Activated naive CD8-positive, alpha-beta T cell (primary cell): ENCODE measurements around the gene GPC6.

ENCODE experiments used
- H3K27ac Mint-ChIP-seq: one replicate; pipeline ENCODE4 v1.8.0; 2021; ENCODE audit warnings: mixed read lengths
- H3K27me3 Mint-ChIP-seq: one replicate; pipeline ENCODE4 v1.8.0; 2021; ENCODE audit warnings: mixed read lengths
- H3K36me3 Mint-ChIP-seq: one replicate; pipeline ENCODE4 v1.8.0; 2021; ENCODE audit warnings: mixed read lengths
- H3K4me1 Mint-ChIP-seq: one replicate; pipeline ENCODE4 v1.8.0; 2021; ENCODE audit warnings: low read depth, mixed read lengths
- H3K4me3 Mint-ChIP-seq: one replicate; pipeline ENCODE4 v1.8.0; 2021; ENCODE audit warnings: mild to moderate bottlenecking, mixed read lengths
- H3K9me3 Mint-ChIP-seq: one replicate; pipeline ENCODE4 v1.8.0; 2021; ENCODE audit warnings: low read depth, mixed read lengths

GPC6 gene

DNA sequence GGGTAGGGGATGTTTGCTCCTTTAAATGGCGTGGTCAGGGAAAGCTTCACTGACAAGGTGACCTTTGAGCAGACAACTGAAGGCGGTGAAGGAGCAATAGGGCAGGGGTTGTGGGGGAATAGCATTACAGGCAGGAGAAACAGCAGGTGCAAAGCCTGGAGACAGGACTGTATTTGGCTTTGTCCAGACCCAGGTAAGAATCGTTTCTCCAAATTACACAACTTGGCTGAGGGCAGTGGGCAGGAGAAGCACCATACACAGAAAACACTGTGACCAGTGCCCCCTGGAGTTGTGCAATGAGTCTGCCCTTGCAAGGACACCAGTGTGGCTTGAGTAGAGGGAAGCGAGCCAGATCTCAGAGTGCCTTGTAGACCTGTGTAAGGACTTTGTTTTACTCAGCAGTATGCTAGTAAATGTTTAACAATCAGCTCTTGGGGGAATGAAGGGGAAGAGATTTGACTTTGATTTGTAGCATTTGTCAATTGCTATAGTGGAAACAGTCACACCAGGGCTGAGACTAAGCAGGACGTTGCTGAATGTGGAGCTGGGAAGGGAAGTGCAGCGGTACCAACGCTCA, 892.8 kb downstream of the GPC6 start:
- Mint-ChIP-seq H3K9me3 (no peaks in the 10 kb centered on the region), H3K4me1 (no peaks in the 10 kb centered on the region), H3K4me3 (no peak overlapping the region), H3K27me3 (peaks cover 6% of the 10 kb centered on the region), H3K27ac (no peak overlapping the region), H3K36me3 (no peaks in the 10 kb centered on the region)

DNA sequence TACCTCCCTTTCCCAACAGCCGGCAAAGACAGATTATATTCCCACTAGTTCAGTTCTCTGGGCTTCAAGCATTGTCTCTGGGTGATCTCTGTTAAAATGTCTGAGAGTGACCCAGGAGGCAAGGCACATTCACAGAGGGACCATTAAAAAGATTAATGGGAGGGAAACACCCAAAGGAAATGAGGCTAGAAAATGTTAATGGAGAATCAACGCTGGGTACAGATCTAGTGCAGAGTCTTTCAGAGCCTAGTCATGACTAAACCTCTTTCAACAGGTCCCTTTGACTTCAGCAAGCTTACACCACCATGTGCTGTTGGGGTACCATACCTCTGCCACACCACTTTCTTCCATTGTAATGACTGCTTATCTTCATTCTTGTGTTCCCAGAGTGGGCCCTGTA, 894.3 kb downstream of the GPC6 start:
- no peak overlapping the region for H3K27ac Mint-ChIP-seq
- peaks cover 6% of the 10 kb centered on the region for H3K27me3 Mint-ChIP-seq

DNA sequence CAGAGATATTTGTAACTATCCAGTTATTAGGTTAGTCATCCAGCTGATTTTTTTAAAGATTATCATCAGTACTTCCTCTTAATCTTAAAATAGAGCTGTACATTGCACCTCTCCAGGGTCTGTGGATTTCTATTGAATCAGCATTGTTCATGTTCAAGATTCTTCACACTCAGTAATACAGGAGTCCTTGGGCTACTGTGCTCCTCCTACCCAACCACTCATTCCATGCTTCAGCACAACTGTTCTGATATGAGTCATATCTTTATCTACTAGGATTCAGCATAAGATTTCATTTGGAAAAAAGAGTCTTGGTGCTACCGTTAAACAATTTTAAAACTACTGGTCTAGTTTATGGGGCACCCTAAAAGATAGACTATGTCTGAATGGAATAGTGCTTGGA, 895.1 kb downstream of the GPC6 start:
- Mint-ChIP-seq H3K9me3 (no peaks in the 10 kb centered on the region), H3K36me3 (no peaks in the 10 kb centered on the region), H3K4me1 (no peaks in the 10 kb centered on the region), H3K27me3 (peaks cover 6% of the 10 kb centered on the region), H3K4me3 (no peak overlapping the region), H3K27ac (no peak overlapping the region)

More for the DNA sequence above, 894.3 kb downstream of the GPC6 start:
- no peaks in the 10 kb centered on the region for H3K36me3 Mint-ChIP-seq
- no peak overlapping the region for H3K4me3 Mint-ChIP-seq
- no peaks in the 10 kb centered on the region for H3K9me3 Mint-ChIP-seq
- H3K4me1 Mint-ChIP-seq, result no peaks in the 10 kb centered on the region

DNA sequence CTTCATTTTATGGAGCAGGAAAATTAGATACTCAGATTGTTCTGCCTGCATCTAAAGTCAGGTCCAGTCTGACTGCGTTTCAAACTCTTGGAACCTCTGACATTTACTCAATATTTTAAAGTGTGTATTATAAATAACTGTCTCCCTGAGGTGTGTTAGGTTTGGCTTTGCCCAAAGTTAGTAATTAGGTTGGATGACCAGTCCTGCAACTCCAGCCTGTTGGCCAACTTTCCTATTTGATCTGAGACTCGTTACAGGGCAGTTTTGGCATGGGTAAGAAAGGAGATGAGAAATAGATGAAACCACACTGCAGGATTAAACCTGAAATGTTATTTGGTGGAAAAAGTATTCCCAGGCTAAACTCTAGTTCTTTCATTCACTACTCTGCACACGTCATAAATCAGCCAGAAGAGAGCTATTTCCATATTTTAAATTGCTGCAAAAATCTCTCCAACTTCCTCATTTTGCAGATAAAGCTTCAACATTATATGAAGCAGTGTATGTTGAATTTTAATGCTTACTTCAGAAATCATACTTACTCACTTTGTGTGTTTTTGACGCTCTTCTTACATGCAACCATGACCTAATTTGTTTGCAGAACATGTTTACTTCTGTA, 895.8 kb downstream of the GPC6 start:
- H3K9me3 Mint-ChIP-seq, result no peaks in the 10 kb centered on the region
- H3K4me3 Mint-ChIP-seq, result no peak overlapping the region
- no peaks in the 10 kb centered on the region for H3K36me3 Mint-ChIP-seq
- H3K27ac Mint-ChIP-seq, result no peak overlapping the region
- H3K4me1 Mint-ChIP-seq, result no peaks in the 10 kb centered on the region
- H3K27me3 Mint-ChIP-seq, result peaks cover 6% of the 10 kb centered on the region

DNA sequence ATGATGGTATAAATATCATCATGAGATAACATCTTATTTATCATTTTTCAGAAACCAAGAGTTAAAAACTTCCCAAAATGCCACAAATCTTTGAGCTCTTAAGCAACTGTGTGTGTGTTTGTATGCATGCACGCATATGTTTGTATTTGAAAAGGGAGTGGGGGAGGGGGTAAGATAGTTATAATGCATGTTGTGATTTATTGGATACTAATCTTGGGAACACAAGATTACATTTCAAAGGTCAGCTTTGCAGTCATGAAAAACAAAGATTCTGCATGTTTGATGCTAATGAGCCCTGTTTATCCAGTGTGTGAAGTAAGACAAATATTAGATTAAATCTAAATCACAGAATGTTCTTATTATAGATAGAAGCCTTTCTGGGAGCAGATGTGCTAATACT, 897.0 kb downstream of the GPC6 start:
- H3K4me3 Mint-ChIP-seq, result no peak overlapping the region
- peaks cover 5% of the 10 kb centered on the region for H3K27me3 Mint-ChIP-seq

DNA sequence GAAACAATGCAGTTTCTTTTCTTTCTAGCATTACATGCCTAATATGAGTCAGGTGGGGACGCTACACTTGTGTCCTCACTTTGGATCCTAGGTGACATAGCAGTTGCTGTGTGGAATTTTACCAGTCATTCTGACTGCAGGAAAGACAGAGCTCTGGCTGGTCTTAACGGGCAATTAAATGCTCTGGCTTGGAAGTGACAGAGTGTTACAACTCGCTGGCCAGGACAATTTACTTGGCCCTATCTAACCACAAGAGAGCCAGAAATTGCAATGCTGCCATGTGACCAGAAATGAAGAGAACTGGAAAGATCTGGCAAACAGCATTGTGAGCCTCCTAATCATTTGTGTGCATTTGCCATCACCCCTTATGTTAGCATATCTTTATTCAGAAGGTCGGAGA, 901.8 kb downstream of the GPC6 start:
- Mint-ChIP-seq H3K4me3 (no peak overlapping the region), H3K27ac (no peak overlapping the region), H3K36me3 (no peaks in the 10 kb centered on the region), H3K4me1 (peaks cover 5% of the 10 kb centered on the region), H3K9me3 (no peaks in the 10 kb centered on the region), H3K27me3 (peaks cover 1% of the 10 kb centered on the region)

More for the DNA sequence above, 897.0 kb downstream of the GPC6 start:
- Mint-ChIP-seq H3K27ac (no peak overlapping the region), H3K36me3 (no peaks in the 10 kb centered on the region), H3K9me3 (no peaks in the 10 kb centered on the region), H3K4me1 (no peaks in the 10 kb centered on the region)

DNA sequence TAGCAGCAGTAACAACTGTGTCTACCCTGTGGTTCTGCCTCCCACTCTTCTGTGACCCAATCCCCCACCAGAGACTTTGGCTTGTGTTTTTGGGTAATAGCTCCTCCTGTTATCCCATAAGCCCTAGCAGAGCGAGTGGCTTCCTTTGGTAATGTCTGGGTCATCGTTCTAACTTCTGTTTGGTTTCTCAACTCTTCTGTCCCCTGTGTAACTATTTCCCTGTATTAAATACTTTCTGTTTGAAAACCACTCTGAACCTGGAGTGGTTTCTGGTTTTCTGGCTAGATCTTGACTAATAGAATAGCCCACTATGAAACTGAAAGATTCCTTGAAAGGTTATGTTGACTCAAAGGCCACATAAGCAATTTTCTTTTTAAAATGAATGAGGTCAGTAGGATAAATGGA, 902.9 kb downstream of the GPC6 start:
- no peak overlapping the region for H3K27ac Mint-ChIP-seq
- H3K27me3 Mint-ChIP-seq, result peaks cover 1% of the 10 kb centered on the region
- H3K36me3 Mint-ChIP-seq, result no peaks in the 10 kb centered on the region
- H3K4me3 Mint-ChIP-seq, result no peak overlapping the region
- peaks cover 5% of the 10 kb centered on the region for H3K4me1 Mint-ChIP-seq
- no peaks in the 10 kb centered on the region for H3K9me3 Mint-ChIP-seq

DNA sequence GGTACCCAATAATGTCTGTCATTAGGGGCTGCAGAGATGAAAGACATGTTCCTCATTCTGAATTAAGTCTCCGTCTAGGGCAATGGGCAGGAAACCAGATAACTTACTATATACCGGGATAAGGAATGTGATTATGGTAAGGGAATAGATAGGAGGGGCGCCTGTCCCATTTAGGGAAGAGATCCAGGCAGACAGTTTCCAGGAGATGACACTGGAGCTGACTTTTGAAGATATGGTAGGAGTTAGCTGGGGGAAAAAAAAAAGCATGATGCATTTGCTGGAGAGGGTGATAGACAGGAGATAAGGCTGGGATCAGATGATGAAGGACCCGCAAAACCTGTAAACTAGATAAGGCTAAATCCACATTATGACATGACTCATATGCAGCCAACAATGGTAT, 912.2 kb downstream of the GPC6 start:
- Mint-ChIP-seq H3K27me3 (no peaks in the 10 kb centered on the region), H3K4me1 (no peaks in the 10 kb centered on the region), H3K9me3 (no peaks in the 10 kb centered on the region), H3K4me3 (no peak overlapping the region), H3K27ac (no peak overlapping the region), H3K36me3 (no peaks in the 10 kb centered on the region)

DNA sequence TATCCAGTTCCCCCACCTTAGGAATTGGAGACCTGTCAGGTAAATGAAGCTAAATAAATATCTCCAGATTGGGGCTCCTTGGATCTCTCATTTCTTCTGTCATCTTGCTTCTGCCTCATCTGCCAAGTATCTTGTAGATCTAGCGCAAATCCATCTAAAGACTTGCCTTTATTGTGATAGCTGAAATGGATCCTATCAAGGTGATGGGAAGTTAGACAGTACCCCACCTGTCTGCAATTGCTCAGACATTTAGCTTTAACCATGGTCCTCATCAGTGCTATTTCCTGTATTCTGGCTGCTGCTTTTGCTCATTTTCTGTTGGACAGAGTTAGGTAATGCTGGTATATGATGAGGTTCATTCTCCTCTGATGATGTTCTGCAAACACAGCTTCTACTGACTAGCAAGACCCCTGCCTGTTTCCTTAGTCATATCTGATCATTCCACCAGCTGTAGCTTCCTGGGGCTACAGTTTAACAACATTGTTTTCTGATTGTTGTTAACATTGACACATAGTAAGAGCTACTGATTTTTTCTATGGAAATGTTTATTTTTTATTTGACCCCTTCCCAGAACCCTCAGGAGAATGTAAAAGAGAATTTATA, 912.9 kb downstream of the GPC6 start:
- Mint-ChIP-seq H3K9me3 (no peaks in the 10 kb centered on the region), H3K27ac (no peak overlapping the region), H3K27me3 (no peaks in the 10 kb centered on the region), H3K36me3 (no peaks in the 10 kb centered on the region), H3K4me1 (no peaks in the 10 kb centered on the region), H3K4me3 (no peak overlapping the region)

DNA sequence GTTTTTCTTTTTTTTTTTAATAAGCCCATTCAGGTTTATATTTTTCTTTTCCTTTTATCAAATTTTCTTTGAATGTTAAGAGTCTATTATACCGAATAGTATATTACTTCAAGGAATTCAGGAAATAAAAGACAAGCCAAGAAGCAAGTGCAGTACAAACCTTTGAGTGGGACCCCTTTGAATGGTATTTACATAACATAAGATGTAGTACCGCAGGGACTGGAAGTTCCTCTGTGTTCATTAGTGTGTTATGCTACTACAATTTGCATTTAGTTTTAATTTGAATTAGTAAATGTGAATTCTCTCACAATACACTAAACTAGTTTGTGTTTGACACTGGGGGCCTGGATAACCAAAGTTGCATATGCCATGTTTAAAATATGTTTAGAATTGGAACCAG, 913.4 kb downstream of the GPC6 start:
- H3K4me3 Mint-ChIP-seq, result no peak overlapping the region

DNA sequence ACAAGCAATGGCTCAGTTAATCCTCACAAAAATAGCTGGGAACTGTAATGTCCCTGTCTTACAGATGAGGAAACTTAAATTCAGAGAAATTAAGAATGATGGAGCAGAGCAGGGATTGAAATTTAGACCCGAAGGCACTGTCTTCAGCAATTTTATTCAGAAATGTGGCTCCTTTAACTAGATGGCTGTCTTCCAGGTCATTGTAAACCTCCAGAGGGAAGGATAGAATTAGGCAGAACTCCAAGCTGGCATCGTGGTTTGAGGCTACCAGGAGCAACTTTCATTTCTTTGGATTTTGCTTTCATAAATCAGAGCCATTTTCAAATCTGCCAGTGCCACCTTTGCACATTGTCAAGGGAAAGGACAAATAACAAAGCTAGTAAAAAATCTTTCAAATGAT, 913.9 kb downstream of the GPC6 start:
- Mint-ChIP-seq H3K4me1 (no peaks in the 10 kb centered on the region), H3K4me3 (no peak overlapping the region), H3K36me3 (no peaks in the 10 kb centered on the region), H3K9me3 (no peaks in the 10 kb centered on the region), H3K27me3 (no peaks in the 10 kb centered on the region), H3K27ac (no peak overlapping the region)

More for the DNA sequence above, 913.4 kb downstream of the GPC6 start:
- H3K9me3 Mint-ChIP-seq, result no peaks in the 10 kb centered on the region
- no peaks in the 10 kb centered on the region for H3K4me1 Mint-ChIP-seq
- no peaks in the 10 kb centered on the region for H3K27me3 Mint-ChIP-seq
- no peak overlapping the region for H3K27ac Mint-ChIP-seq
- no peaks in the 10 kb centered on the region for H3K36me3 Mint-ChIP-seq

DNA sequence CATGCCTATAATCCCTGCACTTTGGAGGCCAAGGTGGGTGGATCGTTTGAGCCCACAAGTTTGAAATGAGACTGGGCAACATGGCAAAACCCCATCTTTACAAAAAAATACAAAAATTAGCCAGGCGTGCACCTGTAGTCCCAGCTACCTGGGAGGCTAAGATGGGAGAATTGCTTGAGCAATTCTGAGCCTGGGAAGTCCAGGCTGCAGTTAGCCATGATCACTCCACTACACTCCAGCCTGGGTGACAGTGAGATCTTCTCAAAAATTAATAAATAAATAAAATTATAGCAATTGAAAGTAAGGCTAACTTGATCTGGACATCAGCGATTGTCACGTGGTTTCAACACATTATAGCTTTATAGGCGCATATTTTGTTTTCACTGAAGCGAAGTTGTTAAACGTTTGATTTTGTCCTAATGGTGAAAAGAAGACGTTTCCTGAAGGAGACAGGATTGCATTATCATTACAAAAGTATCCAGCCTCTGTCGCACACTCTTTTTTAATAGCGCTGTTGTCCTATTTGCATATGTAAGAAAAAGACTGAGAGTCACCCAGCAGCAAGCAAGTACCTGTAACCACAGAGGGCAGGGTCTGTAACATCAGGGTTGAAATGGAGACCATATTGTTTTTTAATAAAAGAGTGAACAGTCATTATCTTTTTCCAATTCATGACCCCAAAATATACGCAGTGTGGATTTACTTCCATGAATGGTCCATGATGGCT, 917.2 kb downstream of the GPC6 start:
- H3K4me1 Mint-ChIP-seq, result no peaks in the 10 kb centered on the region
- H3K27me3 Mint-ChIP-seq, result no peaks in the 10 kb centered on the region
- H3K9me3 Mint-ChIP-seq, result no peaks in the 10 kb centered on the region
- H3K27ac Mint-ChIP-seq, result no peak overlapping the region
- H3K36me3 Mint-ChIP-seq, result no peaks in the 10 kb centered on the region
- H3K4me3 Mint-ChIP-seq, result no peak overlapping the region

DNA sequence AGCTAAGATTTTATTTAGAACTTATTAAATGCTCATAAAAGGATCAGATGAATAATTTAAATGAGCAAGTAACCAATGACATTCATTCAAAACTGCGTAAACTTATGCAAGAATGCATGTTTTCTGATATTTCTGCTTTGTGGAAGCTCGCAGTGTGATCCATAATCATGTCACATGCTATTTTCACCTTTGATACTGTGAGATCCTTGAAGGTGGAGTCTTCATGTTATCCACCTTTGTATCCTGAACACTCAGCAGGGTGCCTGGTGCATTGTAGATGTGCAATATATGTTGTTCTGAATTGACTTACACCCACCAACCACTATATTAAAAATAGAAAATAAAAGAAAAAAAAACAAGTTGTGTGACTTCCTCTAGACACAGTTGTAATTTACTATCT, 919.4 kb downstream of the GPC6 start:
- Mint-ChIP-seq H3K4me3 (no peak overlapping the region), H3K4me1 (no peaks in the 10 kb centered on the region), H3K27ac (no peak overlapping the region), H3K36me3 (no peaks in the 10 kb centered on the region), H3K27me3 (no peaks in the 10 kb centered on the region), H3K9me3 (no peaks in the 10 kb centered on the region)

DNA sequence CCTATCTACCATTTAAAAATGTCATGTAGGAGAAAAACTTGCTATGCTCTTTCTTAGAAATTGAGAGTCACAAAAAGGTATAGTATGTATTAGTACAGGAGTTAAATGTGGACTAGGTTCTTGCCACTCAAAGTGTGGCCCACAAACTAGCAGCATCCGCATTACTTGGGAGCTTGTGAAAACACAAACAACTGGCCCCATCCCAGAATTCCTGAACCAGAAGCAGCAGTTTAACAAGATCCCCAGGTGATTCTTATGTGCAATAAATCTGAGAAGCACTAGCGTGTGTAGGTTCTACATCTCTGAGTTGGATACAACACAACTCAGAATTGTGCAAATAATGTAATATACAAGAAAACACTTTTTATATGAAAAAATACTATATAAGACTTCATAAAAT, 927.0 kb downstream of the GPC6 start:
- Mint-ChIP-seq H3K4me3 (no peak overlapping the region), H3K9me3 (no peaks in the 10 kb centered on the region), H3K4me1 (no peaks in the 10 kb centered on the region), H3K36me3 (no peaks in the 10 kb centered on the region), H3K27ac (no peak overlapping the region), H3K27me3 (no peaks in the 10 kb centered on the region)

DNA sequence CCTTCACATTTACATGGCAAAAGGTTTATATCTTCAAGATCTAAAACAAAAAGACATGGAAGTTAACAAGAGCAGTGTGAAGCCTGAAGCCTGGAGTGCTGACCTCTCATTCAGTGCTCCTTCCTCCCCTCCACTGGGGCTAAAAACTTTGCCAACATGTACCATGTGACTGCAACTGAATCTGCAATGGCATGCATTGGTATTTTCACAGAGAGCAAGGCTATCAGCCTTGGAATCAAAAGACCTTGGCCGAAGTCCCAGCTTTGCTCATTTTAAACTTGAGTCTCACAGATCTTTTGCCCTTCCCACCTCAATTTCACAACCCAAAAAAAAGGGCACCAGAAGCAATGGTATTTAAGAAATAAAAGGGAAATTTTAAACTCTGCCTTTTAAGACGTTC, 927.8 kb downstream of the GPC6 start:
- no peak overlapping the region for H3K4me3 Mint-ChIP-seq
- H3K9me3 Mint-ChIP-seq, result no peaks in the 10 kb centered on the region
- no peaks in the 10 kb centered on the region for H3K4me1 Mint-ChIP-seq

More for the DNA sequence above, 927.8 kb downstream of the GPC6 start:
- H3K36me3 Mint-ChIP-seq, result no peaks in the 10 kb centered on the region
- H3K27me3 Mint-ChIP-seq, result no peaks in the 10 kb centered on the region
- H3K27ac Mint-ChIP-seq, result no peak overlapping the region
